Mucosa of descending colon (tissue), 3 donors: ENCODE measurements around the gene ABCA8. TPM values are rescaled to one million over a fixed set of nuclear protein-coding genes. Genes with fewer than 3 reads are reported as not detected.
"Not testable (repeated sequence)": the region's sequence is repeated elsewhere in the genome, so short reads cannot be mapped to it uniquely, and the experiment has no call there.

Source experiments
- ATAC-seq: fragments of 200-7000 bp; cut with Tn5 transposase; one replicate; pipeline ENCODE4 v1.9.1; 2020; ENCODE audit warnings: mild to moderate bottlenecking, moderate library complexity
- DNase-seq, 3 donors: peaks; one replicate each; pipeline ENCODE4 v3.0.0-alpha.2; 2020
- H3K36me3 ChIP-seq: fragments of 200-600 bp; one replicate; pipeline ENCODE4 v1.8.0; 2021; ENCODE audit warnings: low read depth, mild to moderate bottlenecking
- H3K4me1 ChIP-seq: fragments of 200-600 bp; one replicate; pipeline ENCODE4 v1.8.0; 2021; ENCODE audit warnings: low read depth, mild to moderate bottlenecking
- H3K4me3 ChIP-seq: fragments of 200-600 bp; one replicate; pipeline ENCODE4 v1.8.0; 2021; ENCODE audit warnings: mild to moderate bottlenecking
- H3K9me3 ChIP-seq: fragments of 200-600 bp; one replicate; pipeline ENCODE4 v1.8.0; 2021; ENCODE audit warnings: mild to moderate bottlenecking
- intact Hi-C, 2 donors: fragments of 100-400 bp; cut with DNase I in 1 of 2; cut with micrococcal nuclease in 1 of 2; formaldehyde crosslinking; loops; one replicate each; pipeline versions ENCODE4 v1.11.0 to v1.11.1; 2022; cut with DNase I, micrococcal nuclease
- total RNA-seq, 3 donors: library from RNA; stranded (reverse); fragmentation: NEBNext Ultra II Directional in 2 of 3; extraction: Animal tissue kit (Norgen Biotek cat#: 25700) in 2 of 3; gene quantifications; one replicate each; pipeline versions ENCODE4 v1.2.1 to v1.2.4, GENCODE V29; 2021 to 2023
- TF ChIP-seq, protein P1 (sequence below): fragments of 200-600 bp; IDR thresholded peaks from one replicate; pipeline ENCODE4 v1.8.0; 2022; ENCODE audit warnings: antibody characterized with exemption, mild to moderate bottlenecking
- donor health status: DM: no; HTN: no; CAD: no; lungs with moderate emphysema.
- donor health status: DM: no; HTN: no; CAD: no.
- donor health status: DM: no; HTN: yes; CAD: no.

The ABCA8 gene
- total RNA-seq, 3 donors from 2014 or later, result 6.0 to 42.1 (median 13.1) TPM

GRCh38 chr17:68973098-68973846, 18.1 kb upstream of the ABCA8 start:
- TF ChIP-seq, protein P1, sequence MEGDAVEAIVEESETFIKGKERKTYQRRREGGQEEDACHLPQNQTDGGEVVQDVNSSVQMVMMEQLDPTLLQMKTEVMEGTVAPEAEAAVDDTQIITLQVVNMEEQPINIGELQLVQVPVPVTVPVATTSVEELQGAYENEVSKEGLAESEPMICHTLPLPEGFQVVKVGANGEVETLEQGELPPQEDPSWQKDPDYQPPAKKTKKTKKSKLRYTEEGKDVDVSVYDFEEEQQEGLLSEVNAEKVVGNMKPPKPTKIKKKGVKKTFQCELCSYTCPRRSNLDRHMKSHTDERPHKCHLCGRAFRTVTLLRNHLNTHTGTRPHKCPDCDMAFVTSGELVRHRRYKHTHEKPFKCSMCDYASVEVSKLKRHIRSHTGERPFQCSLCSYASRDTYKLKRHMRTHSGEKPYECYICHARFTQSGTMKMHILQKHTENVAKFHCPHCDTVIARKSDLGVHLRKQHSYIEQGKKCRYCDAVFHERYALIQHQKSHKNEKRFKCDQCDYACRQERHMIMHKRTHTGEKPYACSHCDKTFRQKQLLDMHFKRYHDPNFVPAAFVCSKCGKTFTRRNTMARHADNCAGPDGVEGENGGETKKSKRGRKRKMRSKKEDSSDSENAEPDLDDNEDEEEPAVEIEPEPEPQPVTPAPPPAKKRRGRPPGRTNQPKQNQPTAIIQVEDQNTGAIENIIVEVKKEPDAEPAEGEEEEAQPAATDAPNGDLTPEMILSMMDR, result no peak
- no peak for ATAC-seq
- Histone ChIP-seq H3K4me3 (no peak overlapping the region), H3K36me3 (no peaks in the 10 kb centered on the region), H3K4me1 (no peaks in the 10 kb centered on the region), H3K9me3 (no peaks in the 10 kb centered on the region)
- DNase-seq, result no peak
- intact Hi-C loops, result no loop called here

GRCh38 chr17:68972119-68972704, 17.0 kb upstream of the ABCA8 start:
- DNase-seq, result peak in 1 of 3 donors; percentile 21
- no peaks in the 10 kb centered on the region for H3K36me3 ChIP-seq
- H3K4me3 ChIP-seq, result no peak overlapping the region
- TF ChIP-seq, protein P1, result no peak
- H3K4me1 ChIP-seq, result no peaks in the 10 kb centered on the region
- H3K9me3 ChIP-seq, result no peaks in the 10 kb centered on the region
- ATAC-seq, result no peak
- intact Hi-C loops, result no loop called here

GRCh38 chr17:68969101-68969500, 13.9 kb upstream of the ABCA8 start:
- Histone ChIP-seq H3K36me3 (no peaks in the 10 kb centered on the region), H3K4me3 (no peak overlapping the region), H3K4me1 (no peaks in the 10 kb centered on the region), H3K9me3 (no peaks in the 10 kb centered on the region)
- ATAC-seq, result no peak
- TF ChIP-seq, protein P1, result no peak
- intact Hi-C loops, result no loop called here
- no peak for DNase-seq

DNA sequence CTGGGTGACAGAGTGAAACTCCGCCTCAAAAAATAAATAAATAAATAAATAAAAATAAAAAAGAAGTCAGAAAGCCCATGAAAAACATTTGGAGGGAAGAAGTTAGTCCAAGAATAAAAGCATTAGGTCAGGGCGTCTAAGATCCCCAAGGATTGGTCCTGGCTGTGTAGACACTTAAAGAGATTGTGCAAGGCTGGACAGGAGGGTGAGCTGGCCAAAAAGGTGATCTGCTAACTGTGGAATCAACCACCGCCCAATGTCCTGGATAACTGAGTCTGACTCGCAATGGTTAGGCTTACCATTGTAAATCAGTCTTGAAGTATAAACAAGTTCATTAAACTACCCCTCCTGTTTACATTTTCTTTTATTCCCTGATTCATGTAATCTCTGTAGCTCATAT, 8.8 kb upstream of the ABCA8 start:
- Histone ChIP-seq H3K36me3 (no peaks in the 10 kb centered on the region), H3K4me3 (no peak overlapping the region), H3K9me3 (no peaks in the 10 kb centered on the region), H3K4me1 (no peaks in the 10 kb centered on the region)
- ATAC-seq (no peak), DNase-seq (no peak)
- intact Hi-C loops, result no loop called here
- TF ChIP-seq, protein P1, result no peak

DNA sequence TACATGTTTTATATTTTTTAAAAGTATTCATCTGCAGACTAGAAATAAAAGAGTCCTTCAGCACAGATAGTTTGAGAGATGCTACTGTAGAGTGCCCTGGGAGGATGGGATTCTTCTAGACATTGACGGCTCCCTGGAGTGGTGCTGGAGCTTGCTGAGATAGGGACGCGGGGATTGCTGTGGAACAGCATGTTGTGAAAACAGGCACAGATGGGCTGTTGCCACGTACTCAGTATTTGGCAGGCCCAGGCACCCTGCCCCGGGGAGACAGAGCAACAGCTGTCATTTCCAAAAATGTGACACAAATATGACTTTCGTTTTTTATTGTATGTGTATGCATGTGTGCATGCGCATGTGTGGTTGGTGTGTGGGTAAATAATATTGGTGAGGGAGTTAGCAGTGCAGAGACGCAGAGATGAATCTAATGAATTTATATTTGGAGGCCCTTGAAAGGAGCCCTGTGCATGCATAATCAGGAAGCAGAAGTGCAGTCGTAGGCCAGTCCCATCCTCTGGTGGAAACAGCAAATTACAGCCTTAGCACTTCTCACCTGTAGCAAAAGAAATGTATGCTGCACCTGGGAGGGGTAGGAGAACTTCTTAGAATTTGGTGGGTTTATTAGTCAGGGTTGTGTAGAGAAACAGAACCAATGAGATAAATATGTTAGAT, 6.2 kb upstream of the ABCA8 start:
- Histone ChIP-seq H3K9me3 (no peaks in the 10 kb centered on the region), H3K4me3 (no peak overlapping the region), H3K36me3 (no peaks in the 10 kb centered on the region), H3K4me1 (no peaks in the 10 kb centered on the region)
- TF ChIP-seq, protein P1, result no peak
- DNase-seq (no peak), ATAC-seq (no peak)
- intact Hi-C loops, result no loop called here

DNA sequence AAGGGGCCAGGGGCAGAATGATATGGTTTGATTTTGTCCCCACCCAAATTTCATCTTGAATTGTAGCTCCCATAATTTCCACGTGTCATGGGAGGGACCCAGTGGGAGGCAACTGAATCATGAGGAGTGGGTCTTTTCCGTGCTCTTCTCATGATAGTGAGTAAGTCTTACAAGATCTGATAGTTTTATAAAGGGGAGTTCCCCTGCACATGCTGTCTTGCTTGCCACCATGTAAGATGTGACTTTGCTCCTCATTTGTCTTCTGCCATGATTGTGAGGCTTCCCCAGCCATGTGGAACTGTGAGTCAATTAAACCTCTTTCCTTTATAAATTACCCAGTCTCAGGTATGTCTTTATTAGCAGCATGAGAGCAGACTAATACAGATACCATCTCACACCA, 3.9 kb upstream of the ABCA8 start:
- DNase-seq, H3K4me3 ChIP-seq, intact Hi-C loops, ATAC-seq, H3K4me1 ChIP-seq, H3K9me3 ChIP-seq, H3K36me3 ChIP-seq: not testable (repeated sequence)
